H9 (cell line): ENCODE measurements around the gene NKAIN4. TPM values are rescaled to one million over a fixed set of nuclear protein-coding genes. Genes with fewer than 3 reads are reported as not detected.

ENCODE experiments used
- DNase-seq: peaks from one replicate; pipeline ENCODE4 v3.0.0-alpha.2; 2017
- H2AFZ ChIP-seq: one replicate; pipeline ENCODE4 v1.6.1; 2013; ENCODE audit warnings: mild to moderate bottlenecking, low read length, control low read depth, moderate library complexity
- H2AK5ac ChIP-seq: 2 replicates; pipeline ENCODE4 v1.6.1; 2013; ENCODE audit warnings: low read length, control low read depth, mixed read lengths; ENCODE audit not compliant: insufficient read length
- H2BK120ac ChIP-seq: one replicate; pipeline ENCODE4 v1.6.1; 2013; ENCODE audit warnings: low read depth, mild to moderate bottlenecking, low read length, control low read depth, inconsistent platforms; ENCODE audit not compliant: poor library complexity, severe bottlenecking
- H2BK12ac ChIP-seq: 2 replicates; pipeline ENCODE4 v1.6.1; 2013; ENCODE audit warnings: low read length, control low read depth, mixed read lengths, low read depth; ENCODE audit not compliant: insufficient read length
- H2BK15ac ChIP-seq: 2 replicates; pipeline ENCODE4 v1.6.1; 2013; ENCODE audit warnings: low read depth, low read length, control low read depth
- H2BK20ac ChIP-seq: one replicate; pipeline ENCODE4 v1.6.1; 2013; ENCODE audit warnings: low read depth, mild to moderate bottlenecking, low read length, control low read depth, inconsistent platforms; ENCODE audit not compliant: poor library complexity, severe bottlenecking
- H2BK5ac ChIP-seq: 2 replicates; pipeline ENCODE4 v1.6.1; 2013; ENCODE audit warnings: low read length, control low read depth, mixed read lengths; ENCODE audit not compliant: insufficient read length
- H3K14ac ChIP-seq: 2 replicates; pipeline ENCODE4 v1.6.1; 2013; ENCODE audit warnings: low read length, control low read depth; ENCODE audit not compliant: insufficient read depth
- H3K18ac ChIP-seq: 2 replicates; pipeline ENCODE4 v1.6.1; 2013; ENCODE audit warnings: low read depth, mild to moderate bottlenecking, mixed read lengths, low read length, control low read depth; ENCODE audit not compliant: insufficient read length
- H3K23ac ChIP-seq: 2 replicates; pipeline ENCODE4 v1.6.1; 2013; ENCODE audit warnings: low read length, control low read depth, mixed read lengths, low read depth; ENCODE audit not compliant: insufficient read length
- H3K23me2 ChIP-seq: 2 replicates; pipeline ENCODE4 v1.6.1; 2013; ENCODE audit warnings: low read depth, mild to moderate bottlenecking, mixed read lengths, low read length, control low read depth; ENCODE audit not compliant: insufficient read length, poor library complexity, severe bottlenecking
- H3K27ac ChIP-seq: 2 replicates; pipeline ENCODE4 v1.5.1; 2013; ENCODE audit warnings: low read length, control low read depth, mixed read lengths, low read depth; ENCODE audit not compliant: insufficient read length
- H3K27me3 ChIP-seq: 2 replicates; pipeline ENCODE4 v1.6.1; 2013; ENCODE audit warnings: low read length, control low read depth, inconsistent platforms; ENCODE audit not compliant: insufficient read depth
- H3K4ac ChIP-seq: 2 replicates; pipeline ENCODE4 v1.6.1; 2013; ENCODE audit warnings: low read depth, mild to moderate bottlenecking, control low read depth, inconsistent platforms, low read length, moderate library complexity
- H3K4me1 ChIP-seq: 2 replicates; pipeline ENCODE4 v1.6.1; 2013; ENCODE audit warnings: low read length, control low read depth, inconsistent platforms; ENCODE audit not compliant: insufficient read depth
- H3K4me2 ChIP-seq: 2 replicates; pipeline ENCODE4 v1.6.1; 2013; ENCODE audit warnings: low read length, control low read depth, mixed read lengths; ENCODE audit not compliant: insufficient read length, insufficient read depth
- H3K56ac ChIP-seq: 2 replicates; pipeline ENCODE4 v1.6.1; 2013; ENCODE audit warnings: low read depth, mild to moderate bottlenecking, mixed read lengths, low read length, control low read depth; ENCODE audit not compliant: insufficient read length
- H3K79me1 ChIP-seq: 2 replicates; pipeline ENCODE4 v1.6.1; 2013; ENCODE audit warnings: low read depth, mild to moderate bottlenecking, moderate library complexity, low read length, control low read depth, inconsistent platforms; ENCODE audit not compliant: insufficient read depth, poor library complexity, severe bottlenecking
- H3K79me2 ChIP-seq: 2 replicates; pipeline ENCODE4 v1.6.1; 2013; ENCODE audit warnings: low read length, control low read depth, inconsistent platforms; ENCODE audit not compliant: insufficient read depth
- H3K9ac ChIP-seq: 2 replicates; pipeline ENCODE4 v1.6.1; 2013; ENCODE audit warnings: low read length, control low read depth, mixed read lengths; ENCODE audit not compliant: insufficient read length; ENCODE audit errors: extremely low read depth
- H3K9me3 ChIP-seq: one replicate; pipeline ENCODE4 v1.6.1; 2013; ENCODE audit warnings: low read depth, low read length, inconsistent platforms; ENCODE audit not compliant: control insufficient read depth
- H3T11ph ChIP-seq: one replicate; pipeline ENCODE4 v1.6.1; 2013; ENCODE audit warnings: mild to moderate bottlenecking, low read length, control low read depth, inconsistent platforms
- H4K20me1 ChIP-seq: one replicate; pipeline ENCODE4 v1.6.1; 2013; ENCODE audit not compliant: control insufficient read depth, insufficient read length, insufficient read depth
- H4K5ac ChIP-seq: 2 replicates; pipeline ENCODE4 v1.6.1; 2013; ENCODE audit warnings: low read depth, mild to moderate bottlenecking, mixed read lengths, low read length, control low read depth; ENCODE audit not compliant: insufficient read length
- H4K8ac ChIP-seq: replicated peaks from 2 replicates; pipeline ENCODE4 v1.6.1; 2013; ENCODE audit warnings: low read length, control low read depth, mixed read lengths, low read depth; ENCODE audit not compliant: insufficient read length
- H4K91ac ChIP-seq: 2 replicates; pipeline ENCODE4 v1.6.1; 2013; ENCODE audit warnings: low read depth, mild to moderate bottlenecking, moderate library complexity, mixed read lengths, low read length, control low read depth; ENCODE audit not compliant: insufficient read length
- H3K27ac Mint-ChIP-seq, 3 experiments: 2 replicates in 2 of 3; 3 replicates in 1 of 3; pipeline ENCODE4 v1.8.0; 2020 to 2021; ENCODE audit warnings: mixed read lengths in 3 of 3, mild to moderate bottlenecking in 1 of 3, moderate library complexity in 1 of 3
- H3K27me3 Mint-ChIP-seq: 2 replicates; pipeline ENCODE4 v1.8.0; 2021; ENCODE audit warnings: low read depth, mild to moderate bottlenecking, moderate library complexity, mixed read lengths
- H3K36me3 Mint-ChIP-seq, 3 experiments: 2 replicates in 2 of 3; 3 replicates in 1 of 3; pipeline ENCODE4 v1.8.0; 2020 to 2021; ENCODE audit warnings: low read depth in 3 of 3, mixed read lengths in 3 of 3; ENCODE audit not compliant: insufficient read depth in 1 of 3
- H3K4me1 Mint-ChIP-seq, 2 experiments: 2 replicates each; pipeline ENCODE4 v1.8.0; 2020; ENCODE audit warnings: mixed read lengths in 2 of 2
- H3K4me3 Mint-ChIP-seq, 2 experiments: 2 replicates in 1 of 2; 3 replicates in 1 of 2; pipeline ENCODE4 v1.8.0; 2020 to 2021; ENCODE audit warnings: mild to moderate bottlenecking in 2 of 2, mixed read lengths in 2 of 2, moderate library complexity in 1 of 2
- H3K9me3 Mint-ChIP-seq, 2 experiments: 2 replicates in 1 of 2; 3 replicates in 1 of 2; pipeline ENCODE4 v1.8.0; 2020; ENCODE audit warnings: mild to moderate bottlenecking in 2 of 2, mixed read lengths in 2 of 2, moderate library complexity in 1 of 2
- CTCF ChIP-seq: fragments of 200-600 bp; sonication (generic); conservative IDR thresholded peaks from 3 replicates; pipeline ENCODE4 v1.8.0; 2021; ENCODE audit warnings: antibody characterized with exemption, mild to moderate bottlenecking
- WGBS: extraction: QIAGEN DNeasy Blood & Tissue Kit; methylation state at CpG from one replicate; pipeline ENCODE4 v1.1.7; 2013; ENCODE audit warnings: missing lambda C conversion rate, low lambda C conversion rate, mixed read lengths; ENCODE audit not compliant: insufficient read length; ENCODE audit errors: extremely low coverage; 5-methylcytosine and 5-hydroxymethylcytosine counted together
- total RNA-seq: library from RNA; stranded (reverse); gene quantifications from 2 replicates; pipeline ENCODE4 v1.2.1, GENCODE V29; 2021

The NKAIN4 gene
- total RNA-seq, 1 experiment from 2014 or later = 20.9 TPM

- Histone ChIP-seq H3K27me3 (no peaks in the 10 kb centered on the region), H4K5ac (no peak overlapping the region), H3K56ac (no peak overlapping the region), H3K79me2 (no peaks in the 10 kb centered on the region), H3K4me2 (no peak overlapping the region), H3K9me3 (no peaks in the 10 kb centered on the region), H3K23ac (no peak overlapping the region), H2BK5ac (no peak overlapping the region), H2BK20ac (no peak overlapping the region), H3T11ph (no peak overlapping the region), H3K4me1 (no peaks in the 10 kb centered on the region; the same call in 1 of the 2 replicates), H2BK120ac (no peak overlapping the region), H4K8ac (no peak overlapping the region), H3K18ac (no peak overlapping the region), H2BK12ac (no peak overlapping the region), H2BK15ac (no peak overlapping the region), H3K14ac (no peak overlapping the region), H4K20me1 (no peaks in the 10 kb centered on the region), H3K23me2 (no peaks in the 10 kb centered on the region), H2AK5ac (no peak overlapping the region), H3K9ac (no peak overlapping the region), H3K27ac (no peak overlapping the region), H2AFZ (no peak overlapping the region), H3K4ac (no peak overlapping the region), H3K79me1 (no peaks in the 10 kb centered on the region), H4K91ac (no peak overlapping the region)
- no peak for TF ChIP-seq CTCF
- Mint-ChIP-seq H3K4me1 (peaks cover 9 to 26% of the 10 kb centered on the region in 2 experiments), H3K27ac (no peak overlapping the region), H3K36me3 (no peaks in the 10 kb centered on the region), H3K9me3 (no peaks in the 10 kb centered on the region), H3K4me3 (no peak overlapping the region), H3K27me3 (peaks cover 14% of the 10 kb centered on the region)
- no CpG with 5 or more reads among the region's 12 CpGs for WGBS
- no peak for DNase-seq
These were observed 40.3 kb upstream of the NKAIN4 start for GRCh38 chr20:63294536-63294900.
